IMR-90 (cell line): ENCODE data around the gene ADAMTSL1.

Experiments
- CEBPB ChIP-seq: IDR thresholded peaks from 2 replicates; pipeline ENCODE4 v1.6.1; 2012; ENCODE audit warnings: low read depth, low read length, improper control_type of control experiment
- CTCF ChIP-seq: conservative IDR thresholded peaks from 2 replicates; pipeline ENCODE4 v1.5.1; 2012; ENCODE audit warnings: mild to moderate bottlenecking, low read depth, low read length, improper control_type of control experiment
- MXI1 ChIP-seq: IDR thresholded peaks from 2 replicates; pipeline ENCODE4 v1.6.1; 2012; ENCODE audit warnings: low read depth, mild to moderate bottlenecking, low read length, moderate library complexity, borderline replicate concordance
- NFE2L2 ChIP-seq: fragments of 150-350 bp; IDR thresholded peaks from 2 replicates; pipeline ENCODE4 v1.6.1; 2016; ENCODE audit warnings: low read depth, mild to moderate bottlenecking, low read length
- POLR2A ChIP-seq: IDR thresholded peaks from 2 replicates; pipeline ENCODE4 v1.6.1; 2012; ENCODE audit warnings: mild to moderate bottlenecking, low read depth, low read length
- RAD21 ChIP-seq: IDR thresholded peaks from 2 replicates; pipeline ENCODE4 v1.6.1; 2012; ENCODE audit warnings: low read length, improper control_type of control experiment
- RCOR1 ChIP-seq: IDR thresholded peaks from 2 replicates; pipeline ENCODE4 v1.6.1; 2012; ENCODE audit warnings: mild to moderate bottlenecking, low read length, improper control_type of control experiment; ENCODE audit not compliant: insufficient replicate concordance
- USF2 ChIP-seq: fragments of 150-350 bp; IDR thresholded peaks from 2 replicates; pipeline ENCODE4 v1.6.1; 2017; ENCODE audit warnings: mild to moderate bottlenecking, antibody characterized with exemption, low read length, low read depth

GRCh38 chr9:18756712-18757125 lies 282.8 kb downstream of the ADAMTSL1 start:
- TF ChIP-seq POLR2A (no peak), CTCF (no peak), RAD21 (no peak), RCOR1 (no peak), CEBPB (no peak), NFE2L2 (no peak), USF2 (no peak), MXI1 (no peak)
